Measurements from ENCODE around the gene C1orf226. TPM values are rescaled to one million over a fixed set of nuclear protein-coding genes. Genes with fewer than 3 reads are reported as not detected.

C1orf226 gene
- total and polyA plus RNA-seq, 2 experiments from 2014 or later, result 2.8 to 6.6 TPM

DNA sequence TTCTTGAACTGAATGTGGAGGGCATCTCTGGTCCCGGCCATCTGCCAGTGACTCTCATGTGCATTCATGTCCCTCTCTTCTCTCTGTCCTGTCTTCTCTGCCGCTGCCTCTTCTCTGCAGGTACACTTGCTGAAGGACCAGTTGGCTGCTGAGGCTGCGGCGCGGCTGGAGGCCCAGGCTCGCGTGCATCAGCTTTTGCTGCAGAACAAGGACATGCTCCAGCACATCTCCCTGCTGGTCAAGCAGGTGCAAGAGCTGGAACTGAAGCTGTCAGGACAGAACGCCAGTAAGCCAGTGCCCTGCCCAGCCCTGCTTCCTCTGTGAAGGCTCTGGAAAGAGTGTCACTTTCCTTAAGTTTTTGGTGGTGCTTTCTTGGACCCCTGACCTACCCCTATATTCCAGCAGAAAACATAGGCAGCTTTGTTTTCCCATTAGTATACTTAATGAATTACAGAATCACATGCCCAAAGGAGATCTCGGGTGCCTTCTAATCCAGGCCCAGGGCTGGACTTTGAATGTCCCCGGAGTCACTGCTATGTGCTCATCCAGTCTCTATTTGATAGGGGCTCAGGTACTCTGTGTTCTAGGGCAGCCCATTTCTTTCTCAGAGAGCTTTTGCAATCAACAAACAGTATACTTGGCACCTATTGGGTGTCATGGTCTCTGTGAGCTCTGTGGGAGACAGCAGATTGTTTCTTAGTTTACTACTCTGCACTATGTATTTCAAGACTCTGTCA, 16.1 kb upstream of the C1orf226 start:
- DNase-seq (ENCODE audit: low spot score), result no peak
- WGBS (ENCODE audit: low lambda C conversion rate, missing lambda C conversion rate), result 88% methylated on average over 10 of the region's 10 CpGs
- Histone ChIP-seq H2AFZ (no peak overlapping the region), H3K9me2 (replicated peaks; ENCODE audit: insufficient read depth) (no peaks in the 10 kb centered on the region), H3K9me3 (ENCODE audit: low read depth) (no peaks in the 10 kb centered on the region), H3K4me3 (no peak overlapping the region), H3K4me1 (ENCODE audit: insufficient read depth) (peaks cover 7% of the 10 kb centered on the region), H3K36me3 (replicated peaks; ENCODE audit: insufficient read depth, low read depth) (no peaks in the 10 kb centered on the region), H3K4me2 (no peak overlapping the region), H3K27me3 (no peaks in the 10 kb centered on the region), H3K79me2 (no peaks in the 10 kb centered on the region), H4K20me1 (ENCODE audit: insufficient read depth, poor library complexity, severe bottlenecking) (no peaks in the 10 kb centered on the region), H3K27ac (no peak overlapping the region)
- TF ChIP-seq, protein P1, sequence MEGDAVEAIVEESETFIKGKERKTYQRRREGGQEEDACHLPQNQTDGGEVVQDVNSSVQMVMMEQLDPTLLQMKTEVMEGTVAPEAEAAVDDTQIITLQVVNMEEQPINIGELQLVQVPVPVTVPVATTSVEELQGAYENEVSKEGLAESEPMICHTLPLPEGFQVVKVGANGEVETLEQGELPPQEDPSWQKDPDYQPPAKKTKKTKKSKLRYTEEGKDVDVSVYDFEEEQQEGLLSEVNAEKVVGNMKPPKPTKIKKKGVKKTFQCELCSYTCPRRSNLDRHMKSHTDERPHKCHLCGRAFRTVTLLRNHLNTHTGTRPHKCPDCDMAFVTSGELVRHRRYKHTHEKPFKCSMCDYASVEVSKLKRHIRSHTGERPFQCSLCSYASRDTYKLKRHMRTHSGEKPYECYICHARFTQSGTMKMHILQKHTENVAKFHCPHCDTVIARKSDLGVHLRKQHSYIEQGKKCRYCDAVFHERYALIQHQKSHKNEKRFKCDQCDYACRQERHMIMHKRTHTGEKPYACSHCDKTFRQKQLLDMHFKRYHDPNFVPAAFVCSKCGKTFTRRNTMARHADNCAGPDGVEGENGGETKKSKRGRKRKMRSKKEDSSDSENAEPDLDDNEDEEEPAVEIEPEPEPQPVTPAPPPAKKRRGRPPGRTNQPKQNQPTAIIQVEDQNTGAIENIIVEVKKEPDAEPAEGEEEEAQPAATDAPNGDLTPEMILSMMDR (IDR thresholded peaks at IDR 0.05; ENCODE audit: poor library complexity), result no peak
- TF ChIP-seq EZH2phosphoT487 (IDR thresholded peaks at IDR 0.05; ENCODE audit: low read depth, severe bottlenecking, unreplicated experiment) (no peak), EZH2 (IDR thresholded peaks at IDR 0.05; ENCODE audit: borderline replicate concordance) (no peak)

DNA sequence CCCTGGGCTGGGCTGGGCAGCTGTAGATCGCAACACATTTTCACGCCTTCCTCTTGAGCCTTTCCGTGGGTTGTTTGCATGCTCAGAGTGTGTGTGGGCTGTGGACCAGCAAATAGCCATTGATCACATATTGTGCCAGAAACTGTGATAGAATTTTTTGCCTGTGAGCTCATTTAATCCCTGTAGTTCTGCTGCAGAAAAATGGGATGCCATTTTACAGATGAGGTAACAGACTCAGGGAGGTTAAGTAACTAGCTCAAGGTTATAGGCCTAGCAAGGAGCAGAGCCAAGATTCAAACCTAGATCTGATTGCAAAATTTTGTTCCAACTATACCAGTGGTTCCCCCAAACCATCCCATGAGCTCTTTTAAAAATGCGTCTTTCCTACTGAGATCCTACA, 15.4 kb upstream of the C1orf226 start:
- TF ChIP-seq EZH2phosphoT487 (IDR thresholded peaks at IDR 0.05; ENCODE audit: low read depth, severe bottlenecking, unreplicated experiment) (no peak), EZH2 (IDR thresholded peaks at IDR 0.05; ENCODE audit: borderline replicate concordance) (no peak)
- TF ChIP-seq, protein P1 (IDR thresholded peaks at IDR 0.05; ENCODE audit: poor library complexity), result no peak
- no peak overlapping the region for H3K4me2 ChIP-seq
- H3K27ac ChIP-seq, result no peak overlapping the region
- H3K36me3 ChIP-seq (replicated peaks; ENCODE audit: insufficient read depth, low read depth), result no peaks in the 10 kb centered on the region
- no peaks in the 10 kb centered on the region for H3K79me2 ChIP-seq
- H3K9me3 ChIP-seq (ENCODE audit: low read depth), result no peaks in the 10 kb centered on the region
- H3K4me1 ChIP-seq (ENCODE audit: insufficient read depth), result peaks cover 7% of the 10 kb centered on the region
- no peaks in the 10 kb centered on the region for H3K9me2 ChIP-seq (replicated peaks; ENCODE audit: insufficient read depth)
- no peak overlapping the region for H2AFZ ChIP-seq
- H4K20me1 ChIP-seq (ENCODE audit: insufficient read depth, poor library complexity, severe bottlenecking), result no peaks in the 10 kb centered on the region
- 67% methylated on average over 4 of the region's 4 CpGs for WGBS (ENCODE audit: low lambda C conversion rate, missing lambda C conversion rate)
- H3K4me3 ChIP-seq, result no peak overlapping the region
- no peaks in the 10 kb centered on the region for H3K27me3 ChIP-seq
- DNase-seq (ENCODE audit: low spot score), result no peak

DNA sequence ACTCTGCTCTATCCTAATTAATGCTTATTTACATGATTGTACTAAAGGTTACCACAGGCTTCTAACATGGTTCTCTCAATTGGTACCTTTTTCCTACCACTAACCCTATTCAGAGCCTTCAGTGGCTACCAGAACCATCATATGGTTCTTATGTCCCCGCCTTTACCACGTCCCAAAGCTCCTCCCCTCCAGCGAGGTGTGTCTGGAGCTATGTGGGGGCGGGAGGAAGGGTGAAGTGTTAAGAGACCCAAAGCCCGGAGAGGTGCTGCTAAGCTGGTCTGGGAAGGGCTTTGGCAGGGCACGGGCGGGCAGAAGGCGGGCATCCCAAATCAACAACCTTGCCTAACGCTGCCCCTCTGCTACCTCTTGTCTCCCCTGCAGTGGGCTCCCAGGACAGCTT, 14.9 kb upstream of the C1orf226 start:
- Histone ChIP-seq H4K20me1 (ENCODE audit: insufficient read depth, poor library complexity, severe bottlenecking) (no peaks in the 10 kb centered on the region), H3K9me3 (ENCODE audit: low read depth) (no peaks in the 10 kb centered on the region), H3K27ac (no peak overlapping the region), H3K4me2 (no peak overlapping the region), H3K79me2 (no peaks in the 10 kb centered on the region), H3K4me3 (no peak overlapping the region), H3K36me3 (replicated peaks; ENCODE audit: insufficient read depth, low read depth) (no peaks in the 10 kb centered on the region), H3K9me2 (replicated peaks; ENCODE audit: insufficient read depth) (no peaks in the 10 kb centered on the region), H3K4me1 (ENCODE audit: insufficient read depth) (peaks cover 7% of the 10 kb centered on the region), H3K27me3 (no peaks in the 10 kb centered on the region), H2AFZ (no peak overlapping the region)
- DNase-seq (ENCODE audit: low spot score), result no peak
- WGBS (ENCODE audit: low lambda C conversion rate, missing lambda C conversion rate), result 94% methylated on average over 9 of the region's 9 CpGs
- no peak for TF ChIP-seq EZH2 (IDR thresholded peaks at IDR 0.05; ENCODE audit: borderline replicate concordance)
- no peak for TF ChIP-seq EZH2phosphoT487 (IDR thresholded peaks at IDR 0.05; ENCODE audit: low read depth, severe bottlenecking, unreplicated experiment)
- TF ChIP-seq, protein P1 (IDR thresholded peaks at IDR 0.05; ENCODE audit: poor library complexity), result no peak

Measured in hepatocyte (in vitro differentiated cells).